GM12801 (cell line): ENCODE data around the gene PRR30.

Source experiments
- CTCF ChIP-seq: IDR thresholded peaks from one replicate; pipeline ENCODE4 v1.5.1; 2011; ENCODE audit warnings: control low read depth; ENCODE audit not compliant: insufficient read length; ENCODE audit errors: extremely low read depth

Gene PRR30

GRCh38 chr2:27089111-27089954, 49.9 kb downstream of the PRR30 start:
- TF ChIP-seq CTCF: no peak

DNA sequence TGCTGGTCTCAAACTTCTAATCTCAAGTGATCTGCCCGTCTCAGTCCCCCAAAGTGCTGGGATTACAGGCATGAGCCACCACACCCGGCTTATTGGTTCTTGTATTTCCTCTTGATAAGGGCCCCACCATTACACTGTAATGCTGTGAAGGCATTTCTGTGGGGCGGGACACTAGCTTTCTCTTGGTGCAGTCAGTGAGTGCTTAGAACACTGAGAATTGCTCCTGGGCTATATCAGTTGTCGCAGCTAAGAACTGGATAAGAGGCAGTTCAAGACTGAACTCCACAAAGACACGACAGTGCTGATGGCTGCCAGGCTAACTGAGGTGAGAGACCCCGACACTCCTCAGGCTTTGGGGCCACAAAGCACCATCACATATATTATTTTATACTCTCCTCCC, 50.6 kb downstream of the PRR30 start:
- no peak for TF ChIP-seq CTCF

DNA sequence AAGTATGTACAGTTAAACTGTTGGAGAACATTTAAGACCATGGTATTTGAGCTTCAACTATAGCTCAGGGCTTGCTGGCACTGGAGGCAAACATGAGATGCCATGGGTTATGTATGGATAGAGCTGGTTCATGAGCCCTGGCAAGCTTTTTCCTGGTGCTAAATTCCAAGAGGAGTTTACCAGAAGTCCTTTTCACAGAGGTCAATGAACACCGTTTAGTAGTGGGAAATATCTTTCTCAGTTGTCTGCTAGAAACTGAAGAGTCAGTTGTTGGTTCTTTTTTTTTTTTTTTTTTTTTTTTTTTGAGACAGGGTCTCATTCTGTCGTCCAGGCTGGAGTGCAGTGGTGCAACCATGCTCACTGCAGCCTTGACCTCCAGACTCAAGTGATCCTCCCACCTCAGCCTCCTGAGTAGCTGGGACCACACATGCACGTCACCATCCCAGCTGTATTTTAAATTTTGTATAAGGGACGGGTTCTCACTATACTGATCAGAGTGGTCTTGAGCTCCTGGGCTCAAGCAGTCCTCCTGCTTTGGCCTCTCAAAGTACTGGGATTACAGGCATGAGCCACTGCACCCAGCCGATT, 51.3 kb downstream of the PRR30 start:
- TF ChIP-seq CTCF: no peak
